Stimulated activated CD8-positive, alpha-beta memory T cell treated with anti-CD3 and anti-CD28 coated beads, Interleukin-15, amount 100 ng/mL, for 1 hour (primary cell): Measurements from ENCODE around the gene CA4.
"Not testable (repeated sequence)": the region's sequence is repeated elsewhere in the genome, so short reads cannot be mapped to it uniquely, and the experiment has no call there.

Experiments
- DNase-seq: peaks from one replicate; pipeline ENCODE4 v3.0.0-alpha.2; 2020; ENCODE audit warnings: low read depth

Gene CA4

GRCh38 chr17:60149691-60150582 is at the start of gene CA4:
Gene CA4 (plus strand): TSS chr17:60149973. CDS start chr17:60150035, 62 bp downstream.
- no peak for DNase-seq

- not testable (repeated sequence) for DNase-seq
Observed at GRCh38 chr17:60100577-60100976, 49.2 kb upstream of the CA4 start.

GRCh38 chr17:60102015-60102631 is 47.6 kb upstream of the CA4 start:
- not testable (repeated sequence) for DNase-seq

- DNase-seq = no peak
Observed at GRCh38 chr17:60102632-60103096, 47.1 kb upstream of the CA4 start.

GRCh38 chr17:60103957-60104356 is 45.8 kb upstream of the CA4 start:
- DNase-seq = no peak

- DNase-seq = no peak
Observed at GRCh38 chr17:60106340-60107059, 43.3 kb upstream of the CA4 start.

GRCh38 chr17:60107526-60108257 is 42.1 kb upstream of the CA4 start:
- DNase-seq = no peak

- DNase-seq = not testable (repeated sequence)
Observed at GRCh38 chr17:60108309-60108708, 41.5 kb upstream of the CA4 start.

- no peak for DNase-seq
Observed at GRCh38 chr17:60108712-60109111, 41.1 kb upstream of the CA4 start.

- DNase-seq = no peak
Observed at GRCh38 chr17:60109161-60109560, 40.6 kb upstream of the CA4 start.

GRCh38 chr17:60110586-60110985 is 39.2 kb upstream of the CA4 start:
- DNase-seq = no peak

GRCh38 chr17:60111661-60112060 is 38.1 kb upstream of the CA4 start:
- not testable (repeated sequence) for DNase-seq

- not testable (repeated sequence) for DNase-seq
Observed at GRCh38 chr17:60115364-60115763, 34.4 kb upstream of the CA4 start.

- DNase-seq = not testable (repeated sequence)
Observed at GRCh38 chr17:60116196-60116595, 33.6 kb upstream of the CA4 start.

GRCh38 chr17:60119162-60119561 is 30.6 kb upstream of the CA4 start:
- not testable (repeated sequence) for DNase-seq

- DNase-seq = not testable (repeated sequence)
Observed at GRCh38 chr17:60119807-60120748, 29.7 kb upstream of the CA4 start.

GRCh38 chr17:60127068-60128064 is 22.4 kb upstream of the CA4 start:
- no peak for DNase-seq

GRCh38 chr17:60128171-60128859 is 21.5 kb upstream of the CA4 start:
- no peak for DNase-seq

GRCh38 chr17:60129164-60129563 is 20.6 kb upstream of the CA4 start:
- no peak for DNase-seq
